ENCODE measurements around the gene PLXNB1.

The PLXNB1 gene

GRCh38 chr3:48370333-48370713 lies 59.6 kb downstream of the PLXNB1 start:
- no peak for DNase-seq (ENCODE audit: low spot score)

- DNase-seq (ENCODE audit: low spot score), result no peak
These were observed 60.1 kb downstream of the PLXNB1 start for GRCh38 chr3:48369693-48370332.

- no peak for DNase-seq (ENCODE audit: low spot score)
These were observed 62.7 kb downstream of the PLXNB1 start for GRCh38 chr3:48367201-48367600.

GRCh38 chr3:48364840-48365239 lies 65.0 kb downstream of the PLXNB1 start:
- DNase-seq (ENCODE audit: low spot score), result no peak

GRCh38 chr3:48361928-48362327 lies 68.0 kb downstream of the PLXNB1 start:
- no peak for DNase-seq (ENCODE audit: low spot score)

GRCh38 chr3:48356419-48356818 lies 73.5 kb downstream of the PLXNB1 start:
- no peak for DNase-seq (ENCODE audit: low spot score)

- no peak for DNase-seq (ENCODE audit: low spot score)
These were observed 75.9 kb downstream of the PLXNB1 start for GRCh38 chr3:48353987-48354386.

All from LoVo (cell line).